Measurements from ENCODE around the gene FHAD1. TPM values are rescaled to one million over a fixed set of nuclear protein-coding genes. Genes with fewer than 3 reads are reported as not detected.

FHAD1 gene
- total and polyA plus RNA-seq, 4 donors = under 0.01 to 0.13 (median 0.05) TPM; not detected in 1

- TF ChIP-seq RXRA (IDR thresholded peaks at IDR 0.05) (no peak), FOXA2 (IDR thresholded peaks at IDR 0.05) (no peak), RAD21 (IDR thresholded peaks at IDR 0.05) (no peak), HNF4G (IDR thresholded peaks at IDR 0.05) (no peak)
- TF ChIP-seq, protein P1, sequence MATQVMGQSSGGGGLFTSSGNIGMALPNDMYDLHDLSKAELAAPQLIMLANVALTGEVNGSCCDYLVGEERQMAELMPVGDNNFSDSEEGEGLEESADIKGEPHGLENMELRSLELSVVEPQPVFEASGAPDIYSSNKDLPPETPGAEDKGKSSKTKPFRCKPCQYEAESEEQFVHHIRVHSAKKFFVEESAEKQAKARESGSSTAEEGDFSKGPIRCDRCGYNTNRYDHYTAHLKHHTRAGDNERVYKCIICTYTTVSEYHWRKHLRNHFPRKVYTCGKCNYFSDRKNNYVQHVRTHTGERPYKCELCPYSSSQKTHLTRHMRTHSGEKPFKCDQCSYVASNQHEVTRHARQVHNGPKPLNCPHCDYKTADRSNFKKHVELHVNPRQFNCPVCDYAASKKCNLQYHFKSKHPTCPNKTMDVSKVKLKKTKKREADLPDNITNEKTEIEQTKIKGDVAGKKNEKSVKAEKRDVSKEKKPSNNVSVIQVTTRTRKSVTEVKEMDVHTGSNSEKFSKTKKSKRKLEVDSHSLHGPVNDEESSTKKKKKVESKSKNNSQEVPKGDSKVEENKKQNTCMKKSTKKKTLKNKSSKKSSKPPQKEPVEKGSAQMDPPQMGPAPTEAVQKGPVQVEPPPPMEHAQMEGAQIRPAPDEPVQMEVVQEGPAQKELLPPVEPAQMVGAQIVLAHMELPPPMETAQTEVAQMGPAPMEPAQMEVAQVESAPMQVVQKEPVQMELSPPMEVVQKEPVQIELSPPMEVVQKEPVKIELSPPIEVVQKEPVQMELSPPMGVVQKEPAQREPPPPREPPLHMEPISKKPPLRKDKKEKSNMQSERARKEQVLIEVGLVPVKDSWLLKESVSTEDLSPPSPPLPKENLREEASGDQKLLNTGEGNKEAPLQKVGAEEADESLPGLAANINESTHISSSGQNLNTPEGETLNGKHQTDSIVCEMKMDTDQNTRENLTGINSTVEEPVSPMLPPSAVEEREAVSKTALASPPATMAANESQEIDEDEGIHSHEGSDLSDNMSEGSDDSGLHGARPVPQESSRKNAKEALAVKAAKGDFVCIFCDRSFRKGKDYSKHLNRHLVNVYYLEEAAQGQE (IDR thresholded peaks at IDR 0.05) = no peak
Measured at GRCh38 chr1:15206418-15207030, 40.5 kb upstream of the FHAD1 start (continued).

GRCh38 chr1:15207031-15207828 is 39.8 kb upstream of the FHAD1 start:
- Histone ChIP-seq H3K36me3 (ENCODE audit: control insufficient read depth in 4 of 4, insufficient read depth in 3 of 4, low read depth in 1 of 4, low read length in 3 of 4) (no peaks in the 10 kb centered on the region), H3K27me3 (ENCODE audit: control insufficient read depth in 4 of 4, insufficient read depth in 4 of 4, low read length in 3 of 4) (peaks cover 0 to 7% (median 0%) of the 10 kb centered on the region in 4 donors), H3K4me3 (ENCODE audit: low read depth in 1 of 3, low read length in 3 of 3) (no peak overlapping the region), H3K27ac (ENCODE audit: low read depth in 1 of 2, low read length in 2 of 2) (no peak overlapping the region), H3K4me1 (ENCODE audit: control insufficient read depth in 4 of 4, insufficient read depth in 4 of 4, low read length in 3 of 4) (peaks cover 0 to 3% (median 1%) of the 10 kb centered on the region in 4 donors), H3K9ac (ENCODE audit: low read depth in 1 of 2, low read length in 2 of 2) (no peak overlapping the region), H3K9me3 (ENCODE audit: control insufficient read depth in 4 of 4, low read length in 3 of 4) (no peaks in the 10 kb centered on the region)
- TF ChIP-seq ATF3 (IDR thresholded peaks at IDR 0.05) (no peak), YY1 (IDR thresholded peaks at IDR 0.05) (no peak), HNF4G (IDR thresholded peaks at IDR 0.05) (no peak), HNF4A (conservative IDR thresholded peaks at IDR 0.05) (no peak), RAD21 (IDR thresholded peaks at IDR 0.05) (no peak), RXRA (IDR thresholded peaks at IDR 0.05) (no peak), FOXA1 (IDR thresholded peaks at IDR 0.05) (no peak), EGR1 (IDR thresholded peaks at IDR 0.05; ENCODE audit: low read depth in 2 of 2) (no peak), ZBTB33 (IDR thresholded peaks at IDR 0.05) (no peak), FOXA2 (IDR thresholded peaks at IDR 0.05) (no peak), NR2F2 (IDR thresholded peaks at IDR 0.05) (no peak)
- TF ChIP-seq, protein P2, sequence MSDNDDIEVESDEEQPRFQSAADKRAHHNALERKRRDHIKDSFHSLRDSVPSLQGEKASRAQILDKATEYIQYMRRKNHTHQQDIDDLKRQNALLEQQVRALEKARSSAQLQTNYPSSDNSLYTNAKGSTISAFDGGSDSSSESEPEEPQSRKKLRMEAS (IDR thresholded peaks at IDR 0.05) = no peak
- TF ChIP-seq, protein P3, sequence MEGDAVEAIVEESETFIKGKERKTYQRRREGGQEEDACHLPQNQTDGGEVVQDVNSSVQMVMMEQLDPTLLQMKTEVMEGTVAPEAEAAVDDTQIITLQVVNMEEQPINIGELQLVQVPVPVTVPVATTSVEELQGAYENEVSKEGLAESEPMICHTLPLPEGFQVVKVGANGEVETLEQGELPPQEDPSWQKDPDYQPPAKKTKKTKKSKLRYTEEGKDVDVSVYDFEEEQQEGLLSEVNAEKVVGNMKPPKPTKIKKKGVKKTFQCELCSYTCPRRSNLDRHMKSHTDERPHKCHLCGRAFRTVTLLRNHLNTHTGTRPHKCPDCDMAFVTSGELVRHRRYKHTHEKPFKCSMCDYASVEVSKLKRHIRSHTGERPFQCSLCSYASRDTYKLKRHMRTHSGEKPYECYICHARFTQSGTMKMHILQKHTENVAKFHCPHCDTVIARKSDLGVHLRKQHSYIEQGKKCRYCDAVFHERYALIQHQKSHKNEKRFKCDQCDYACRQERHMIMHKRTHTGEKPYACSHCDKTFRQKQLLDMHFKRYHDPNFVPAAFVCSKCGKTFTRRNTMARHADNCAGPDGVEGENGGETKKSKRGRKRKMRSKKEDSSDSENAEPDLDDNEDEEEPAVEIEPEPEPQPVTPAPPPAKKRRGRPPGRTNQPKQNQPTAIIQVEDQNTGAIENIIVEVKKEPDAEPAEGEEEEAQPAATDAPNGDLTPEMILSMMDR (IDR thresholded peaks at IDR 0.05; ENCODE audit: low read depth, low read length, missing input control) = no peak
- no peak for DNase-seq (ENCODE audit: low spot score)
- WGBS = 74% methylated on average over 25 of the region's 25 CpGs

All from liver (tissue), 9 donors.